Loucy (cell line): ENCODE measurements around the gene CASP6.

Experiments used
- H2AFZ ChIP-seq: fragments of 200-600 bp; sonication (generic); 2 replicates; pipeline ENCODE4 v1.6.0; 2016; ENCODE audit warnings: antibody characterized with exemption, mild to moderate bottlenecking, low read length, moderate library complexity
- H3F3A ChIP-seq: fragments of 200-600 bp; 2 replicates; pipeline ENCODE4 v1.6.0; 2016; ENCODE audit warnings: antibody characterized with exemption, low read depth, mild to moderate bottlenecking
- H3K27me3 ChIP-seq: fragments of 200-600 bp; sonication (generic); 2 replicates; pipeline ENCODE4 v1.6.1; 2014; ENCODE audit warnings: low read length, mild to moderate bottlenecking; ENCODE audit not compliant: insufficient read depth, poor library complexity, severe bottlenecking
- H3K36me3 ChIP-seq: fragments of 200-600 bp; sonication (generic); 2 replicates; pipeline ENCODE4 v1.6.1; 2016; ENCODE audit warnings: low read length; ENCODE audit not compliant: insufficient read depth
- H3K4me1 ChIP-seq: fragments of 200-600 bp; sonication (generic); 2 replicates; pipeline ENCODE4 v1.5.1; 2014; ENCODE audit warnings: low read length, mild to moderate bottlenecking; ENCODE audit not compliant: insufficient read depth, poor library complexity, severe bottlenecking
- H3K4me2 ChIP-seq: fragments of 200-600 bp; sonication (generic); 2 replicates; pipeline ENCODE4 v1.6.0; 2014; ENCODE audit warnings: antibody characterized with exemption, low read length, low read depth, mild to moderate bottlenecking; ENCODE audit not compliant: poor library complexity, severe bottlenecking
- H3K4me3 ChIP-seq: fragments of 200-600 bp; sonication (generic); 2 replicates; pipeline ENCODE4 v1.5.1; 2014; ENCODE audit warnings: low read length, mild to moderate bottlenecking, mixed read lengths; ENCODE audit not compliant: poor library complexity, severe bottlenecking
- H3K79me2 ChIP-seq: fragments of 200-600 bp; sonication (generic); 2 replicates; pipeline ENCODE4 v1.6.1; 2014; ENCODE audit warnings: low read length; ENCODE audit not compliant: insufficient read depth
- H3K9ac ChIP-seq: fragments of 200-600 bp; sonication (generic); 2 replicates; pipeline ENCODE4 v1.6.0; 2014; ENCODE audit warnings: mild to moderate bottlenecking, low read depth, low read length, moderate library complexity; ENCODE audit not compliant: poor library complexity, severe bottlenecking
- H3K9me2 ChIP-seq: fragments of 200-600 bp; sonication (generic); replicated peaks from 2 replicates; pipeline ENCODE4 v1.6.1; 2016; ENCODE audit warnings: low read depth, low read length, mixed read lengths
- H3K9me3 ChIP-seq: fragments of 200-600 bp; sonication (generic); 2 replicates; pipeline ENCODE4 v1.6.1; 2014; ENCODE audit warnings: mild to moderate bottlenecking, antibody characterized with exemption, low read length, low read depth; ENCODE audit not compliant: insufficient read depth
- H4K20me1 ChIP-seq: fragments of 200-600 bp; sonication (generic); 2 replicates; pipeline ENCODE4 v1.6.0; 2014; ENCODE audit warnings: antibody characterized with exemption, low read length, mild to moderate bottlenecking; ENCODE audit not compliant: insufficient read depth, poor library complexity, severe bottlenecking
- EZH2phosphoT487 ChIP-seq: fragments of 200-600 bp; IDR thresholded peaks from 2 replicates; pipeline ENCODE4 v1.6.1; 2018; ENCODE audit warnings: antibody characterized with exemption, mild to moderate bottlenecking, moderate library complexity, borderline replicate concordance
- TF ChIP-seq, protein P1 (sequence below): fragments of 200-600 bp; sonication (generic); conservative IDR thresholded peaks from 2 replicates; pipeline ENCODE4 v1.5.1; 2014; ENCODE audit warnings: mild to moderate bottlenecking, antibody characterized with exemption, low read length

CASP6 gene

DNA sequence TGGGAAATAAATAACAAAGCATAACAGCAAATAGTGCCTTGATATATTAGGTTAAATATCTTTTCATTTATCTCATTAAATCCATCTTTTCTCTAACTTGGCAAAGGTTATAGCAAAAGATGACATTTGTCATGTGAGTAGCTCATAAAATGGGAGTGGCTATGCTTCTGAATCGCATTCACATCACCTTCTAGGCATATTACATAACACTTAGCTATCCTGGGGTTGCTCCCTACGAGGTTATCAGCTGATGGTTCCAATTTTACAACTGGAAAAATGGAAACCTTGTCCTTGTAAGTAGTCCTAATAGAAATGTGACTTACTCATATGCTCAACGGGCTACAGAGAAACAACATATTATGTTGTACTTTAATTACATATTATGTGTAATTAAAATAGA, 10.3 kb upstream of the CASP6 start:
- no peak overlapping the region for H3K4me3 ChIP-seq
- no peaks in the 10 kb centered on the region for H4K20me1 ChIP-seq
- H3K9ac ChIP-seq, result no peak overlapping the region
- H3K36me3 ChIP-seq, result peaks cover 28% of the 10 kb centered on the region; the same call in 1 of the 2 replicates
- no peaks in the 10 kb centered on the region for H3K79me2 ChIP-seq
- H3K4me2 ChIP-seq, result no peak overlapping the region
- H3F3A ChIP-seq, result no peaks in the 10 kb centered on the region
- no peaks in the 10 kb centered on the region for H3K4me1 ChIP-seq
- H2AFZ ChIP-seq, result no peak overlapping the region
- no peaks in the 10 kb centered on the region for H3K9me3 ChIP-seq
- no peaks in the 10 kb centered on the region for H3K9me2 ChIP-seq
- TF ChIP-seq, protein P1, sequence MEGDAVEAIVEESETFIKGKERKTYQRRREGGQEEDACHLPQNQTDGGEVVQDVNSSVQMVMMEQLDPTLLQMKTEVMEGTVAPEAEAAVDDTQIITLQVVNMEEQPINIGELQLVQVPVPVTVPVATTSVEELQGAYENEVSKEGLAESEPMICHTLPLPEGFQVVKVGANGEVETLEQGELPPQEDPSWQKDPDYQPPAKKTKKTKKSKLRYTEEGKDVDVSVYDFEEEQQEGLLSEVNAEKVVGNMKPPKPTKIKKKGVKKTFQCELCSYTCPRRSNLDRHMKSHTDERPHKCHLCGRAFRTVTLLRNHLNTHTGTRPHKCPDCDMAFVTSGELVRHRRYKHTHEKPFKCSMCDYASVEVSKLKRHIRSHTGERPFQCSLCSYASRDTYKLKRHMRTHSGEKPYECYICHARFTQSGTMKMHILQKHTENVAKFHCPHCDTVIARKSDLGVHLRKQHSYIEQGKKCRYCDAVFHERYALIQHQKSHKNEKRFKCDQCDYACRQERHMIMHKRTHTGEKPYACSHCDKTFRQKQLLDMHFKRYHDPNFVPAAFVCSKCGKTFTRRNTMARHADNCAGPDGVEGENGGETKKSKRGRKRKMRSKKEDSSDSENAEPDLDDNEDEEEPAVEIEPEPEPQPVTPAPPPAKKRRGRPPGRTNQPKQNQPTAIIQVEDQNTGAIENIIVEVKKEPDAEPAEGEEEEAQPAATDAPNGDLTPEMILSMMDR, result no peak
- no peak for TF ChIP-seq EZH2phosphoT487
- no peaks in the 10 kb centered on the region for H3K27me3 ChIP-seq

DNA sequence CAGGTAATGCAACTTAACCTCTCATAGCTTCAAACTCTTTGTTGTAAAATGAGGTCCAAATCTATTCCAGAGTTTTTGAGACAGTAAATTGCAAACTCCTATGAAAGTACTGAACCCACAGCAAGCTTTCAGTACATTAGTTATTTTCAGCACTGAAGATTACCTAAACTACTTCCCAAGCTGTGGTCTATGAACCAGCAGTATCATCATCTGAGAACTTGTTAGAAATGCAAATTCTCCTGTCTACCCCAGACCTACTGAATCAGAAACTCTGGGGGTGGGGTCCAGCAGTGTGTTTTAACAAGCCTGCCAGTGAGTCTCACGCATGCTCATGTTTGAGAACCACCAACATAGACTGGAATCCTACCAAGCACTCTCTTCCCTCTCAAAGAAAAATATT, 5.7 kb upstream of the CASP6 start:
- H3K4me1 ChIP-seq, result peaks cover 3% of the 10 kb centered on the region
- no peaks in the 10 kb centered on the region for H3F3A ChIP-seq
- H3K9me2 ChIP-seq, result no peaks in the 10 kb centered on the region
- H2AFZ ChIP-seq, result no peak overlapping the region
- H3K79me2 ChIP-seq, result no peaks in the 10 kb centered on the region
- no peaks in the 10 kb centered on the region for H4K20me1 ChIP-seq
- no peak overlapping the region for H3K4me3 ChIP-seq
- no peak overlapping the region for H3K4me2 ChIP-seq
- TF ChIP-seq, protein P1, result no peak
- no peak for TF ChIP-seq EZH2phosphoT487
- no peaks in the 10 kb centered on the region for H3K27me3 ChIP-seq
- H3K9me3 ChIP-seq, result no peaks in the 10 kb centered on the region
- H3K9ac ChIP-seq, result no peak overlapping the region
- H3K36me3 ChIP-seq, result peaks cover 6% of the 10 kb centered on the region; the same call in 1 of the 2 replicates

DNA sequence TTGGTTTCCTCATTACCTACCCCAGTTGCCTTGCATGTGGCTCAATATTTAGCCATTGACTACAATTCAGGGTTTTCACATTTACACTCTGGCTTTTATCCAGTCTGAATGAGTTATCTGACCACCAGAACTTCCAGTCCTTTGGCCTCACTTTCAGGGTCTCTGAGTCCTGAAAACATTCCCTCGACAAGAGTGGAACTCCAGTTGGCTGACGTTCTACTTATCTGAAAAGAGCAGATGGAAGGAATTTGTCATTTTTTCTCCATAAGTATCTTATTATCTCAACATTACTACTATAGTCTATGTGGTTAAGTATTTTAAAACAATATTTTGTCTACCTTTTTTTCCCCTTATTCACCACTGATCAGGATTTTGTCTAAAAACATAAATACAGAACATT, 5.2 kb upstream of the CASP6 start:
- H3K9ac ChIP-seq, result no peak overlapping the region
- H3K36me3 ChIP-seq, result peaks cover 4% of the 10 kb centered on the region; the same call in 1 of the 2 replicates
- TF ChIP-seq, protein P1, result no peak
- TF ChIP-seq EZH2phosphoT487, result no peak
- no peaks in the 10 kb centered on the region for H3K79me2 ChIP-seq
- no peaks in the 10 kb centered on the region for H3K9me3 ChIP-seq
- H4K20me1 ChIP-seq, result no peaks in the 10 kb centered on the region
- peaks cover 8% of the 10 kb centered on the region for H3K4me1 ChIP-seq
- H3K4me2 ChIP-seq, result no peak overlapping the region
- H3K9me2 ChIP-seq, result no peaks in the 10 kb centered on the region
- no peaks in the 10 kb centered on the region for H3K27me3 ChIP-seq
- H3F3A ChIP-seq, result no peaks in the 10 kb centered on the region
- no peak overlapping the region for H2AFZ ChIP-seq
- no peak overlapping the region for H3K4me3 ChIP-seq
